Liver (tissue), 9 donors: ENCODE data around the gene OR52A1. TPM values are rescaled to one million over a fixed set of nuclear protein-coding genes. Genes with fewer than 3 reads are reported as not detected.

Source experiments
- DNase-seq: peaks from one replicate; pipeline ENCODE4 v3.0.0-alpha.2; 2017; ENCODE audit warnings: low spot score
- H3K27ac ChIP-seq, 2 donors: one replicate each; pipeline ENCODE4 v1.7.0; 2013; ENCODE audit warnings: inconsistent platforms in 2 of 2, low read length in 2 of 2, control low read depth in 1 of 2, low read depth in 1 of 2, mild to moderate bottlenecking in 1 of 2
- H3K27me3 ChIP-seq, 4 donors: one replicate each; pipeline versions ENCODE4 v1.6.1 to v1.7.0; 2013; ENCODE audit warnings: low read length in 3 of 4, inconsistent platforms in 1 of 4, mild to moderate bottlenecking in 1 of 4, moderate library complexity in 1 of 4; ENCODE audit not compliant: control insufficient read depth in 4 of 4, insufficient read depth in 4 of 4
- H3K36me3 ChIP-seq, 4 donors: one replicate each; pipeline versions ENCODE4 v1.6.1 to v1.7.0; 2013; ENCODE audit warnings: low read length in 3 of 4, mild to moderate bottlenecking in 3 of 4, low read depth in 1 of 4, moderate library complexity in 1 of 4; ENCODE audit not compliant: control insufficient read depth in 4 of 4, insufficient read depth in 3 of 4
- H3K4me1 ChIP-seq, 4 donors: one replicate each; pipeline versions ENCODE4 v1.6.1 to v1.7.0; 2013; ENCODE audit warnings: low read length in 3 of 4, mild to moderate bottlenecking in 3 of 4, moderate library complexity in 1 of 4; ENCODE audit not compliant: control insufficient read depth in 4 of 4, insufficient read depth in 4 of 4
- H3K4me3 ChIP-seq, 3 donors: one replicate each; pipeline versions ENCODE4 v1.6.1 to v1.7.0; 2013; ENCODE audit warnings: low read length in 3 of 3, control low read depth in 1 of 3, low read depth in 1 of 3, mild to moderate bottlenecking in 1 of 3
- H3K9ac ChIP-seq, 2 donors: one replicate each; pipeline ENCODE4 v1.7.0; 2013; ENCODE audit warnings: low read length in 2 of 2, mild to moderate bottlenecking in 2 of 2, moderate library complexity in 2 of 2, control low read depth in 1 of 2, low read depth in 1 of 2
- H3K9me3 ChIP-seq, 4 donors: one replicate each; pipeline versions ENCODE4 v1.6.1 to v1.7.0; 2013; ENCODE audit warnings: low read length in 3 of 4; ENCODE audit not compliant: control insufficient read depth in 4 of 4
- ATF3 ChIP-seq: IDR thresholded peaks from 2 replicates; pipeline ENCODE4 v1.6.1; 2016; ENCODE audit warnings: antibody characterized with exemption
- EGR1 ChIP-seq, 2 donors: IDR thresholded peaks; 2 replicates each; pipeline ENCODE4 v1.6.1; 2016 to 2018; ENCODE audit warnings: antibody characterized with exemption in 2 of 2, low read depth in 2 of 2
- FOXA1 ChIP-seq: IDR thresholded peaks from 2 replicates; pipeline ENCODE4 v1.6.1; 2016; ENCODE audit warnings: antibody characterized with exemption
- FOXA2 ChIP-seq: IDR thresholded peaks from 2 replicates; pipeline ENCODE4 v1.6.1; 2016; ENCODE audit warnings: antibody characterized with exemption
- GABPA ChIP-seq, 2 donors: IDR thresholded peaks in 1 of 2; conservative IDR thresholded peaks in 1 of 2; 2 replicates each; pipeline ENCODE4 v1.6.1; 2016; ENCODE audit warnings: antibody characterized with exemption in 2 of 2, mild to moderate bottlenecking in 1 of 2, moderate library complexity in 1 of 2
- HNF4A ChIP-seq, 2 donors: conservative IDR thresholded peaks; 2 replicates each; pipeline ENCODE4 v1.6.1; 2016; ENCODE audit warnings: antibody characterized with exemption in 2 of 2, mild to moderate bottlenecking in 2 of 2
- HNF4G ChIP-seq: IDR thresholded peaks from 2 replicates; pipeline ENCODE4 v1.6.1; 2016; ENCODE audit warnings: antibody characterized with exemption
- JUND ChIP-seq, 2 donors: IDR thresholded peaks; 2 replicates each; pipeline ENCODE4 v1.6.1; 2016; ENCODE audit warnings: antibody characterized with exemption in 2 of 2
- MAX ChIP-seq: IDR thresholded peaks from 2 replicates; pipeline ENCODE4 v1.6.1; 2016; ENCODE audit warnings: antibody characterized with exemption
- NR2F2 ChIP-seq: IDR thresholded peaks from 2 replicates; pipeline ENCODE4 v1.6.1; 2016; ENCODE audit warnings: antibody characterized with exemption
- RAD21 ChIP-seq, 2 donors: IDR thresholded peaks; 2 replicates each; pipeline ENCODE4 v1.6.1; 2016; ENCODE audit warnings: antibody characterized with exemption in 2 of 2, mild to moderate bottlenecking in 2 of 2
- RXRA ChIP-seq, 2 donors: IDR thresholded peaks; 2 replicates each; pipeline ENCODE4 v1.6.1; 2017 to 2018; ENCODE audit warnings: antibody characterized with exemption in 2 of 2, mild to moderate bottlenecking in 1 of 2
- SP1 ChIP-seq: IDR thresholded peaks from 2 replicates; pipeline ENCODE4 v1.6.1; 2018; ENCODE audit warnings: antibody characterized with exemption, mild to moderate bottlenecking
- YY1 ChIP-seq: IDR thresholded peaks from 2 replicates; pipeline ENCODE4 v1.6.1; 2016; ENCODE audit warnings: antibody characterized with exemption, mild to moderate bottlenecking
- ZBTB33 ChIP-seq: IDR thresholded peaks from 2 replicates; pipeline ENCODE4 v1.6.1; 2016; ENCODE audit warnings: antibody characterized with exemption
- WGBS: extraction: QIAGEN DNeasy Blood & Tissue Kit; methylation state at CpG from one replicate; pipeline ENCODE4 v1.1.7; 2013; 5-methylcytosine and 5-hydroxymethylcytosine counted together
- polyA plus RNA-seq, 2 donors: library from polyadenylated mRNA; stranded (reverse) in 1 of 2; unstranded in 1 of 2; fragments of 200-250 nt in 1 of 2; fragments of >200 nt in 1 of 2; fragmentation: Nextera tagmentation in 1 of 2; extraction: Ambion mirVana in 1 of 2; gene quantifications; one replicate each; pipeline versions ENCODE4 v1.2.1 to v1.2.3, GENCODE V29; 2013 to 2015
- total RNA-seq, 2 donors: library from RNA; depleted of rRNA; stranded (reverse); fragments of >200 nt; gene quantifications; one replicate each; pipeline ENCODE4 v1.2.3, GENCODE V29; 2014
- TF ChIP-seq, protein P1 (sequence below): IDR thresholded peaks from 2 replicates; pipeline ENCODE4 v1.6.1; 2016; ENCODE audit warnings: antibody characterized with exemption, mild to moderate bottlenecking
- TF ChIP-seq, protein P2 (sequence below): fragments of 150-350 bp; IDR thresholded peaks from 2 replicates; pipeline ENCODE4 v1.5.1; 2017; ENCODE audit warnings: improper control_type of control experiment, low read depth, low read length; ENCODE audit not compliant: missing input control
- donor health status: healthy.
- donor health status: healthy.
- donor health status: healthy.
- donor health status: healthy.
- donor health status: healthy.

The OR52A1 gene
- total and polyA plus RNA-seq, 4 donors, result not detected

- 79% methylated on average over 10 of the region's 10 CpGs for WGBS
- no peaks in the 10 kb centered on the region for H3K4me1 ChIP-seq
- no peaks in the 10 kb centered on the region for H3K36me3 ChIP-seq
- H3K27me3 ChIP-seq, result no peaks in the 10 kb centered on the region
- no peaks in the 10 kb centered on the region for H3K9me3 ChIP-seq
- DNase-seq, result no peak
- no peak for TF ChIP-seq NR2F2
- no peak overlapping the region for H3K9ac ChIP-seq
- H3K27ac ChIP-seq, result no peak overlapping the region
- no peak overlapping the region for H3K4me3 ChIP-seq
These were observed 23.7 kb upstream of the OR52A1 start for GRCh38 chr11:5178046-5178837.

GRCh38 chr11:5174934-5175333, 20.4 kb upstream of the OR52A1 start:
- no peaks in the 10 kb centered on the region for H3K27me3 ChIP-seq
- WGBS, result 89% methylated on average over 7 of the region's 7 CpGs
- H3K9me3 ChIP-seq, result no peaks in the 10 kb centered on the region
- no peak for TF ChIP-seq RAD21 (IDR thresholded peaks at IDR 0.05)
- no peak for TF ChIP-seq FOXA2
- no peak for TF ChIP-seq HNF4A (conservative IDR thresholded peaks at IDR 0.05)
- no peak for TF ChIP-seq SP1
- TF ChIP-seq, protein P1, sequence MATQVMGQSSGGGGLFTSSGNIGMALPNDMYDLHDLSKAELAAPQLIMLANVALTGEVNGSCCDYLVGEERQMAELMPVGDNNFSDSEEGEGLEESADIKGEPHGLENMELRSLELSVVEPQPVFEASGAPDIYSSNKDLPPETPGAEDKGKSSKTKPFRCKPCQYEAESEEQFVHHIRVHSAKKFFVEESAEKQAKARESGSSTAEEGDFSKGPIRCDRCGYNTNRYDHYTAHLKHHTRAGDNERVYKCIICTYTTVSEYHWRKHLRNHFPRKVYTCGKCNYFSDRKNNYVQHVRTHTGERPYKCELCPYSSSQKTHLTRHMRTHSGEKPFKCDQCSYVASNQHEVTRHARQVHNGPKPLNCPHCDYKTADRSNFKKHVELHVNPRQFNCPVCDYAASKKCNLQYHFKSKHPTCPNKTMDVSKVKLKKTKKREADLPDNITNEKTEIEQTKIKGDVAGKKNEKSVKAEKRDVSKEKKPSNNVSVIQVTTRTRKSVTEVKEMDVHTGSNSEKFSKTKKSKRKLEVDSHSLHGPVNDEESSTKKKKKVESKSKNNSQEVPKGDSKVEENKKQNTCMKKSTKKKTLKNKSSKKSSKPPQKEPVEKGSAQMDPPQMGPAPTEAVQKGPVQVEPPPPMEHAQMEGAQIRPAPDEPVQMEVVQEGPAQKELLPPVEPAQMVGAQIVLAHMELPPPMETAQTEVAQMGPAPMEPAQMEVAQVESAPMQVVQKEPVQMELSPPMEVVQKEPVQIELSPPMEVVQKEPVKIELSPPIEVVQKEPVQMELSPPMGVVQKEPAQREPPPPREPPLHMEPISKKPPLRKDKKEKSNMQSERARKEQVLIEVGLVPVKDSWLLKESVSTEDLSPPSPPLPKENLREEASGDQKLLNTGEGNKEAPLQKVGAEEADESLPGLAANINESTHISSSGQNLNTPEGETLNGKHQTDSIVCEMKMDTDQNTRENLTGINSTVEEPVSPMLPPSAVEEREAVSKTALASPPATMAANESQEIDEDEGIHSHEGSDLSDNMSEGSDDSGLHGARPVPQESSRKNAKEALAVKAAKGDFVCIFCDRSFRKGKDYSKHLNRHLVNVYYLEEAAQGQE, result no peak
- TF ChIP-seq ZBTB33, result no peak
- TF ChIP-seq, protein P2, sequence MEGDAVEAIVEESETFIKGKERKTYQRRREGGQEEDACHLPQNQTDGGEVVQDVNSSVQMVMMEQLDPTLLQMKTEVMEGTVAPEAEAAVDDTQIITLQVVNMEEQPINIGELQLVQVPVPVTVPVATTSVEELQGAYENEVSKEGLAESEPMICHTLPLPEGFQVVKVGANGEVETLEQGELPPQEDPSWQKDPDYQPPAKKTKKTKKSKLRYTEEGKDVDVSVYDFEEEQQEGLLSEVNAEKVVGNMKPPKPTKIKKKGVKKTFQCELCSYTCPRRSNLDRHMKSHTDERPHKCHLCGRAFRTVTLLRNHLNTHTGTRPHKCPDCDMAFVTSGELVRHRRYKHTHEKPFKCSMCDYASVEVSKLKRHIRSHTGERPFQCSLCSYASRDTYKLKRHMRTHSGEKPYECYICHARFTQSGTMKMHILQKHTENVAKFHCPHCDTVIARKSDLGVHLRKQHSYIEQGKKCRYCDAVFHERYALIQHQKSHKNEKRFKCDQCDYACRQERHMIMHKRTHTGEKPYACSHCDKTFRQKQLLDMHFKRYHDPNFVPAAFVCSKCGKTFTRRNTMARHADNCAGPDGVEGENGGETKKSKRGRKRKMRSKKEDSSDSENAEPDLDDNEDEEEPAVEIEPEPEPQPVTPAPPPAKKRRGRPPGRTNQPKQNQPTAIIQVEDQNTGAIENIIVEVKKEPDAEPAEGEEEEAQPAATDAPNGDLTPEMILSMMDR, result no peak
- no peak for TF ChIP-seq YY1
- no peak for TF ChIP-seq NR2F2
- TF ChIP-seq MAX, result no peak
- no peak for TF ChIP-seq EGR1 (IDR thresholded peaks at IDR 0.05; ENCODE audit: low read depth in 2 of 2)
- no peak for TF ChIP-seq GABPA (IDR thresholded peaks at IDR 0.05 in 1 of 2, conservative IDR thresholded peaks at IDR 0.05 in 1 of 2)
- no peak for TF ChIP-seq RXRA (IDR thresholded peaks at IDR 0.05)
- TF ChIP-seq JUND (IDR thresholded peaks at IDR 0.05), result no peak
- TF ChIP-seq ATF3, result no peak
- TF ChIP-seq FOXA1, result no peak
- TF ChIP-seq HNF4G, result no peak
- H3K9ac ChIP-seq, result no peak overlapping the region
- H3K27ac ChIP-seq, result no peak overlapping the region
- H3K4me1 ChIP-seq, result no peaks in the 10 kb centered on the region
- DNase-seq, result no peak
- no peak overlapping the region for H3K4me3 ChIP-seq
- H3K36me3 ChIP-seq, result no peaks in the 10 kb centered on the region
